GM08714 (cell line): Measurements from ENCODE around the gene GDF2.

Experiments
- H3K4me3 ChIP-seq: fragments of 200-500 bp; sonication (Bioruptor generic); 2 replicates; pipeline ENCODE4 v1.5.1; 2014; ENCODE audit warnings: mild to moderate bottlenecking, low read length, inconsistent platforms
- ZNF274 ChIP-seq: IDR thresholded peaks from 2 replicates; pipeline ENCODE4 v1.6.1; 2012; ENCODE audit warnings: mild to moderate bottlenecking, low read depth, low read length

GDF2 gene

GRCh38 chr10:47298715-47299114 is 23.5 kb upstream of the GDF2 start:
- H3K4me3 ChIP-seq, result no peak overlapping the region
- TF ChIP-seq ZNF274, result no peak

DNA sequence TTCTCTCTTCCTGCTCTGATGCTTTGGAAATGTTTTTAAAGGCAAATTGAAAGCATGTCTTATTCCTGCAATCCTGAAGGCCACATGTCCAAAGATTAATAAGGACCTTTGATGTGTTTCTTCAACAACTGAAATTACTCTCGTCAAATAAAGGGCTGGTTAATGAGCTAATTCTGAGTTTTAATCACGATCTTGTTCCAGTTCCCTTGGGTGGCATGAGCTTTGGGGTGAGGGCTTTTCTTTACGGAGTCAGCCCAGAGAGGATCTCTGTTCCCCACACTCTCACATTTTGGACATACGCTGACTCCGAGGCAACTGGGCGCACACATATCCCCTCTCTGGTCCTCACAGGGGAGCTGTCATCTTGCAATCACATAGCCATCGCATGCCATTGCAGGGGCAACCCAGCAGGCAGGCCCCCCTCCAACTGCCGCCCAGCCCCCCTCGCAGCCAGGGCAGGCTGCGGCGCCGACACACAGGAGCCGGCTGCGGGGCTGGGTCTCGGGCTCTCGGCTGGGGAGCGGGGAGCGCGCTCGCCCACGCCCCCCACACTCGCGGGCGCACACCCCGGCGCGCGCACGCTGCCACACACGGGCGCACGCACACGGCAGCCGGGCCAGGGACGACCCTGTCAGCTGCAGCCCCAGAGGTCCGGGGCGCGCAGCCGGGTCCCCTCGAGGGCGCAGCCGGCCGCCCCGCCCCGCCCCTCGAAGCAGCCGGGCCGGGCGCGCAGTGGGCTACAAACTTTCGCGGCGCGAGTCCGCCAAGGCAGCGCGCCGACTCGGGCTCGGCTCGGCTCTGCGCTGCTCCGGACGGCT is 22.4 kb upstream of the GDF2 start, which contains the start of gene GDF10:
Gene GDF10, plus strand, starts transcription at position 587 of the 818 bp plus-strand sequence. CDS start 455 bp downstream, outside the sequence.
- H3K4me3 ChIP-seq, result no peak within 1 kb of the TSS
- no peak for TF ChIP-seq ZNF274

DNA sequence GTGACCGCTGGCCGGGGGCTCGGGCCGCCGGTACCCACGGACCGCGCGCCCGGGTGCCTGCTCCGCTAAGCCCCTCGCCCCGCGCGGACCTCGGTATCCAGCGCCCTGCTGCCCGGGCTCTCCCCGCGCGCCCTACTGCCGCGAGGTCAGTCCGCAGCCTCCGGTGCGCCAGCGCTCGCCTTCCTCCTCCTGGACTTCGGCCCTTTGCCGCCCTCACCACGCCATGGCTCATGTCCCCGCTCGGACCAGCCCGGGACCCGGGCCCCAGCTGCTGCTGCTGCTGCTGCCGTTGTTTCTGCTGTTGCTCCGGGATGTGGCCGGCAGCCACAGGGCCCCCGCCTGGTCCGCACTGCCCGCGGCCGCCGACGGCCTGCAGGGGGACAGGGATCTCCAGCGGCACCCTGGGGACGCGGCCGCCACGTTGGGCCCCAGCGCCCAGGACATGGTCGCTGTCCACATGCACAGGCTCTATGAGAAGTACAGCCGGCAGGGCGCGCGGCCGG is 21.8 kb upstream of the GDF2 start:
- no peak for TF ChIP-seq ZNF274
- H3K4me3 ChIP-seq, result no peak overlapping the region

GRCh38 chr10:47301833-47302232 is 20.4 kb upstream of the GDF2 start:
- no peak overlapping the region for H3K4me3 ChIP-seq
- TF ChIP-seq ZNF274, result no peak

DNA sequence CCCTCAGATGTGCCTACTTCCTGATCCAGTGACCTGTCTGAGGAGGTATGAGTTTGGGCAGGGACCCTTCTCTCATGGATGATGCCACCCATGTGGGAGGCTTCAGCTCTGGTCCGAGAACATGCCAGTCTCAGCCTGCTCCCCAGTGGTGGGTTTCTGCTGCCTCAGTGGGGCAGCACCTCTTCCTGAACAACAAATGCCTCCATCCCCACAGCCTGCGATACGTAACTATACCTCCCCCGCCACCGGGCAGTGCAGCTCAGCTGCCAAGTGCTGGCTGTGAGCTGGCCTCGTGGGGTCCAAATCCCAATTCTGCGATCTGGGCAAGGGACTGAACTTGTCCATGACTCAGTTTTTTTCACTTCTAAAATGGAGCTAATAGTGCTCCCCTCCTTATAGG is 19.1 kb upstream of the GDF2 start:
- TF ChIP-seq ZNF274, result no peak
- H3K4me3 ChIP-seq, result no peak overlapping the region

DNA sequence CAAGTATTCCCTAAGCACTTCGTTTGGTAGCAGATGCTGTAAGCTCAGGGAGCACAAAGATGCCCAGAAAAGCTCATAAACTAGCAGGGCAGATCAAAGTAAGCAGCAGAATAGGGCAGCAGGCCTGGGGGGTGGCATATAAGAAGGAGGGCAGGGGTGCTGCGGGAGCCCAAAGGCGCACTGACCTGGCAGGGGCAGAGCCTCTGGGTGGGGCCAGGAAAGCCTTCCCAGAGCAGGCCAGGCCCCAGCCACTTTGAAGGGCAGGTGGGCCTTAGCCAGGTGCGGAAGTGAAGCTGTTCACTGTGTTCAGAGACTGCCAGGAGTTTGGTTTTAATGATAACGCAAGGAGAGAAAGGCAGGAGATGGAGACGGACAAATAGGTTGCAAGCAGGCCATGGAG is 18.4 kb upstream of the GDF2 start:
- TF ChIP-seq ZNF274, result no peak
- H3K4me3 ChIP-seq, result no peak overlapping the region

DNA sequence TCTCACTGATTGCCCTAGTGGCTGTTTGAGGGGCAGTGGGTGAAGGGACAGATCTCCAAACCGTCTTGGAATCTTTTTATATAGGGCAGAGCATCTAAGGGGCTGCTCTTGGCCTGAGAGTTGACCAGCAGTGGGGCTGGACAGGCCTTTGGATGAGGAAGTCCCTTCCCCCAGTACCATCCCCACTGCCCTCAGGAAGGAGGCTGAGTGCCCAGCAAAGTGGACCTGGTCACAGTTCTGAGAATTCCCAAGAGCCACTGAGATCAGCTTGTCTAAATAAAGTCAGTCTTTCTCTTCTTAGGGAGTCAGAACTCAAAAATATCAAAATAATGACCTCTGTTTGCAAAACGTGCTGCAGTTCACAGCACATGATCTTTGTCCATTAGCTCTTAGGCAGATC is 16.7 kb upstream of the GDF2 start:
- H3K4me3 ChIP-seq, result no peak overlapping the region
- no peak for TF ChIP-seq ZNF274

- no peak overlapping the region for H3K4me3 ChIP-seq
- TF ChIP-seq ZNF274, result no peak
Observed at GRCh38 chr10:47306387-47307210, 15.7 kb upstream of the GDF2 start.

- H3K4me3 ChIP-seq, result no peak overlapping the region
- TF ChIP-seq ZNF274, result no peak
Observed at GRCh38 chr10:47307381-47307780, 14.9 kb upstream of the GDF2 start.

- no peak for TF ChIP-seq ZNF274
- no peak overlapping the region for H3K4me3 ChIP-seq
Observed at GRCh38 chr10:47308775-47309174, 13.5 kb upstream of the GDF2 start.

DNA sequence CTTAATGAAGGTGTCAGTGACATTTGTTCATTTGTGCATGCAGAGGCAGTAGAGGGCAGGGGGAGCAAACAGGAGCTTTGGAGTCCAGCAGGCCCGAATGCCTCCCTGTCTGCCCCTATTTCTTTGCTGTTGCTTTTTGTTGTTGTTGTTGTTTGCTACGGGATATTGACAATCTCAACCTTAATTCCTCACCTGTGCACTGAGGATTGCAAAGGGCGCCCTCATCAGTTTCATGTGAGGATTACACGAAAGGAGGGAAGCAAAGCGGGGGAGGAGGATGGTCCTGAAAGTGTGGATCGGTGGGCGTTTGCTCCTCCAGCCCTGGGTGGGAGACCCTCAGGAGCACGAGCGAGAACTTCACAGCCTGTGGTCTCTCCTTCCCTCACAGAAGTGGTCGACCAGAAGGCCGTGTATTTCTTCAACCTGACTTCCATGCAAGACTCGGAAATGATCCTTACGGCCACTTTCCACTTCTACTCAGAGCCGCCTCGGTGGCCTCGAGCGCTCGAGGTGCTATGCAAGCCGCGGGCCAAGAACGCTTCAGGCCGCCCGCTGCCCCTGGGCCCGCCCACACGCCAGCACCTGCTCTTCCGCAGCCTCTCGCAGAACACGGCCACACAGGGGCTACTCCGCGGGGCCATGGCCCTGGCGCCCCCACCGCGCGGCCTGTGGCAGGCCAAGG is 12.7 kb upstream of the GDF2 start:
- no peak for TF ChIP-seq ZNF274
- H3K4me3 ChIP-seq, result no peak overlapping the region

GRCh38 chr10:47310090-47310505 is 12.2 kb upstream of the GDF2 start:
- H3K4me3 ChIP-seq, result no peak overlapping the region
- TF ChIP-seq ZNF274, result no peak

DNA sequence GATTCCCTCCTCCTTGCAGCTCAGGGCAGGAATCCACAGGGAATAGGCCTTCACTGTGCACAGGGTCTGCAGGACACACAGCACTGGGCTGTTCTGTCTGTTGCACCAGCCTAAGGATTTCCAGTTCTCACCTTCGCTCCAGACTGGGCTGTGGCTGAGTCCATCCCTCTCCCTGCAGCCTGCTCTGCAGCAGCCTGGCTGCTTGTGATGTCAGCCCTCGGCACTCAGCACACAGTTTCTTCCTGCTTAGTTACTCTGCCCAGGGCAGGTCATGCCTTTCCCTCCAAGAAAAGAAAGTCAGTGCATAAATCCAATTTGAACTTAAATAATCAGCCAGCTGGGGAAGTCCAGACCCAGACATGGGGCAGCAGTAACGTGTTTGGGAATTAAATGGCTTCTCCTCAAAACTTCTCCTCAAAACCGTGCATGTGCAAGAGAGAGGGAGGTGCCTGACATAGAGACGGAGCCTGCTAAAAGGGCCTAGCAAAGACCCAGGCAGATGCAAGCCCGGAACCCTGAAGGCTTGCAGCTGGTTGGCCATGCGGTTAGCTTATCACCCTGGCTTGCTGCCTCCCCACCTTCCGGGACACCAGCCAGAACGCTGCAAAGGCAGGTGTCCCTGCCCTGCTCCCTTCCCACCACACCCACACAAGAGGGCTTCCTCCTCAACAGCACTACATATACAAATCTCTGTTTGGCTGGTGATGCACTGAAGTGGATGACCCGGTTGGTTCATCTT is 10.9 kb upstream of the GDF2 start:
- H3K4me3 ChIP-seq, result no peak overlapping the region
- TF ChIP-seq ZNF274, result no peak
